Effector CD4-positive, alpha-beta T cell (primary cell): ENCODE results near the gene PFKL.

Source experiments
- DNase-seq: peaks from one replicate; pipeline ENCODE4 v3.0.0-alpha.2; 2020
- total RNA-seq: gene quantifications from one replicate; lab custom pipeline; 2026; lab: John Stamatoyannopoulos, UW

Gene PFKL
- total RNA-seq = 232 reads per million, percentile 94 among the genes with 10 or more reads in this experiment

GRCh38 chr21:44299458-44300261, at the start of gene PFKL:
PFKL (plus strand) TSS chr21:44300053; CDS start chr21:44300106, 53 bp downstream.
- DNase-seq = peak; percentile 44

GRCh38 chr21:44253832-44254710, 45.8 kb upstream of the PFKL start:
- DNase-seq = no peak

- no peak for DNase-seq
Observed at GRCh38 chr21:44255511-44255981, 44.3 kb upstream of the PFKL start.

- DNase-seq = no peak
Observed at GRCh38 chr21:44258056-44258725, 41.7 kb upstream of the PFKL start.

GRCh38 chr21:44259082-44259705, 40.7 kb upstream of the PFKL start:
- no peak for DNase-seq

GRCh38 chr21:44260066-44260465, 39.8 kb upstream of the PFKL start:
- no peak for DNase-seq

GRCh38 chr21:44260791-44261631, 38.8 kb upstream of the PFKL start:
- DNase-seq = no peak

- DNase-seq = no peak
Observed at GRCh38 chr21:44261675-44262295, 38.1 kb upstream of the PFKL start, which contains the start of gene DNMT3L. DNMT3L (minus strand) TSS chr21:44261897; CDS start chr21:44261259, 638 bp downstream.

- DNase-seq = no peak
Observed at GRCh38 chr21:44262338-44263056, 37.4 kb upstream of the PFKL start.

GRCh38 chr21:44263221-44263760, 36.6 kb upstream of the PFKL start:
- no peak for DNase-seq

- DNase-seq = no peak
Observed at GRCh38 chr21:44263768-44264167, 36.1 kb upstream of the PFKL start.

- no peak for DNase-seq
Observed at GRCh38 chr21:44265734-44266270, 34.1 kb upstream of the PFKL start.

- no peak for DNase-seq
Observed at GRCh38 chr21:44267655-44268142, 32.2 kb upstream of the PFKL start.

- no peak for DNase-seq
Observed at GRCh38 chr21:44269090-44269489, 30.8 kb upstream of the PFKL start.

- DNase-seq = no peak
Observed at GRCh38 chr21:44271558-44272283, 28.1 kb upstream of the PFKL start.

GRCh38 chr21:44272284-44272858, 27.5 kb upstream of the PFKL start:
- DNase-seq = no peak

GRCh38 chr21:44273046-44273445, 26.8 kb upstream of the PFKL start:
- DNase-seq = no peak

- DNase-seq = no peak
Observed at GRCh38 chr21:44275041-44275440, 24.8 kb upstream of the PFKL start.
